ENCODE data around the gene SEMA3G.

The SEMA3G gene

DNA sequence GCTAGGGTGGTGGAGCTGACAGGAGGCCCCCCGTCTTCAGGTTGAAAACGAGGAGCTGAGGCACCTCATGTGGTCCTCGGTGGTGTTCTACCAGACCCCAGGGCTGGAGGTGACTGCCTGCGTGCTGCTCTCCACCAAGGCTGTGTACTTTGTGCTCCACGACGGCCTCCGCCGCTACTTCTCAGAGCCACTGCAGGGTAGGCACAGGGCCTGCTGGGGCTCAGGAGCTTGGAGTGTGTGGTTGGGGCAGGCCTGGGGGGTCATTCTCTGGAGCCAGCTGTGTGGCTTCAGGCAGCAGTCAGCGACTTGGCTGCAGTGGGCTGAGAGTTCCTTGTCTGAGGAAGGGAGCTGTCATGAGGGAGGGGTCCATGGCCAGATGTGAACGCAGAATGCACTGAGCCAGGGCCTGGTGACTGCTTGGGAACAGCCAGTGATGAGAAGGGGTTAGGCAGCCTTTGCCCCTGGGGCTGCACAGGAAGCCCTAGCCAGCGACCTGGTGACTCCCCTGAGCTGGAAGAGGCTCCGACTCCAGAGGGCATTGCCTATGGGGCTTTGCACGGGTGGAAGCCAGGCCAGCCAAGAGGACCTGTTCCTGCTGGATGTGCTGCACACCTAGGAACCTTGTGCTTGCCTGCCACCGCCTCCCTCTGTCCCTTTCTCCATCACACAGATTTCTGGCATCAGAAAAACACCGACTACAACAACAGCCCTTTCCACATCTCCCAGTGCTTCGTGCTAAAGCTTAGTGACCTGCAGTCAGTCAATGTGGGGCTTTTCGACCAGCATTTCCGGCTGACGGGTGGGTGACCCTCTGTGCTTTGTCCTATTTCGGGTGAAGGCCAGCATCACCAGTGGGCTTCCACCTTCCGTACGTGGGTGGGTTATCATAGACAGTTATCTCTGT lies 45.4 kb upstream of the SEMA3G start:
- Histone ChIP-seq H3K4me1 (ENCODE audit: control extremely low read depth in 1 of 4, control insufficient read depth in 4 of 4, insufficient read depth in 4 of 4, low read length in 3 of 4) (peaks cover 0 to 62% (median 50%) of the 10 kb centered on the region in 4 experiments), H3K27me3 (replicated peaks in 2 of 5; ENCODE audit: control insufficient read depth in 4 of 5, insufficient read depth in 5 of 5, low read length in 4 of 5) (no peaks in the 10 kb centered on the region), H3K9me3 (ENCODE audit: control extremely low read depth in 1 of 5, control insufficient read depth in 4 of 5, insufficient read depth in 2 of 5, low read depth in 1 of 5, low read length in 4 of 5) (no peaks in the 10 kb centered on the region), H3K4me3 (ENCODE audit: control insufficient read depth in 1 of 7, extremely low read depth in 1 of 7, insufficient read depth in 4 of 7, low read depth in 2 of 7, low read length in 6 of 7) (no peak overlapping the region), H3K27ac (ENCODE audit: insufficient read depth in 1 of 2, low read depth in 1 of 2, low read length in 2 of 2, poor library complexity in 1 of 2, severe bottlenecking in 2 of 2) (no peak overlapping the region), H3K36me3 (ENCODE audit: control insufficient read depth in 4 of 4, insufficient read depth in 4 of 4, low read length in 3 of 4) (peaks cover 13 to 72% (median 45%) of the 10 kb centered on the region in 4 experiments)
- ChIA-PET POLR2A (interaction anchor here (0.6 to 1.7 kb wide), 3 partner anchors 9 to 218 kb away, joined by 4 to 7 read pairs (median 5); no protein-coding TSS in a partner anchor), CTCF (interaction anchor here (0.7 to 6.1 kb wide), 9 partner anchors 7 to 78 kb away, joined by 3 to 65 read pairs (median 3); partner anchors contain the start of gene UQCC5)
- DNase-seq, result no peak
- WGBS (ENCODE audit: insufficient coverage), result 58% methylated on average over 10 of the region's 22 CpGs

DNA sequence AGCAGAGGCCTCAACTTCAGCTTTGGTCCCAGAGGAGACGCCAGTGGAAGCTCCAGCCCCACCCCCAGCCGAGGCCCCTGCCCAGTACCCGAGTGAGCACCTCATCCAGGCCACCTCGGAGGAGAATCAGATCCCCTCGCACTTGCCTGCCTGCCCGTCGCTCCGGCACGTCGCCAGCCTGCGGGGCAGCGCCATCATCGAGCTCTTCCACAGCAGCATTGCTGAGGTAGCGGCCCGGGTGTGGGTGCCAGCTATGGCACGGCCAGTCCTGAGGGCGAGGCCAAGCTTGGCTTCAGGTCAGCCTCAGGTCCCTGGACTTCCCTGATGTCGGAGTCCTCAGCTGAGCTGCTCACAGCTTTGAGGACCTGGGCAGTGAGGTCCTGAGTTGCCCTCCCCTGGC lies 44.5 kb upstream of the SEMA3G start:
- Histone ChIP-seq H3K27ac (ENCODE audit: insufficient read depth in 1 of 2, low read depth in 1 of 2, low read length in 2 of 2, poor library complexity in 1 of 2, severe bottlenecking in 2 of 2) (no peak overlapping the region), H3K9me3 (ENCODE audit: control extremely low read depth in 1 of 5, control insufficient read depth in 4 of 5, insufficient read depth in 2 of 5, low read depth in 1 of 5, low read length in 4 of 5) (no peaks in the 10 kb centered on the region), H3K27me3 (replicated peaks in 2 of 5; ENCODE audit: control insufficient read depth in 4 of 5, insufficient read depth in 5 of 5, low read length in 4 of 5) (no peaks in the 10 kb centered on the region), H3K4me1 (ENCODE audit: control extremely low read depth in 1 of 4, control insufficient read depth in 4 of 4, insufficient read depth in 4 of 4, low read length in 3 of 4) (peaks cover 0 to 60% (median 41%) of the 10 kb centered on the region in 4 experiments), H3K4me3 (ENCODE audit: control insufficient read depth in 1 of 7, extremely low read depth in 1 of 7, insufficient read depth in 4 of 7, low read depth in 2 of 7, low read length in 6 of 7) (no peak overlapping the region), H3K36me3 (ENCODE audit: control insufficient read depth in 4 of 4, insufficient read depth in 4 of 4, low read length in 3 of 4) (peaks cover 13 to 75% (median 51%) of the 10 kb centered on the region in 4 experiments)
- no peak for DNase-seq
- ChIA-PET POLR2A (interaction anchor here (1.7 kb wide), 1 partner anchor 43 kb away, joined by 7 read pairs; no protein-coding TSS in a partner anchor), CTCF (interaction anchor here (0.7 to 6.1 kb wide), 5 partner anchors 9 to 62 kb away, joined by 3 to 65 read pairs (median 3); no protein-coding TSS in a partner anchor)
- 97% methylated on average over 18 of the region's 18 CpGs for WGBS (ENCODE audit: insufficient coverage)

DNA sequence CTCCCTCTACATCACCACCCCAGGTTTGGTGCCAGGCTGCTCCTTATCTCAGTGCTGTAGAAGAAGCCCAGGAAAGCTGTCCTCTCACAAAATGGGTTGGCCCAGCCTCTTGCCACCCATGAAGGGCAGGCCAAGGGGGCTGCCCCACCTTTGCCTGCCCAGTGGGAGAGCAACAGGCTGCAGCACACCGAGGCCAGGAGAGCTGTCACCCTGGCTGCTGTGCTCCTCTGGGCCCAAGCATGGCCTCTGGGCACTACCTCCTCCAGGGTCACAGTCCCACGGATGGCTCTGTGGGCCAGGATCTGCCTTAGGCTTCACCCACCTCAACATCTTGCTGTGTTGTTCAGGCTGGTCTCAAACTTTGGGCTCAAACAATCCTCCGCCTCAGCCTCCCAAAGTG lies 43.8 kb upstream of the SEMA3G start:
- DNase-seq, result no peak
- H3K9me3 ChIP-seq (ENCODE audit: control extremely low read depth in 1 of 5, control insufficient read depth in 4 of 5, insufficient read depth in 2 of 5, low read depth in 1 of 5, low read length in 4 of 5), result no peaks in the 10 kb centered on the region
- H3K27ac ChIP-seq (ENCODE audit: insufficient read depth in 1 of 2, low read depth in 1 of 2, low read length in 2 of 2, poor library complexity in 1 of 2, severe bottlenecking in 2 of 2), result no peak overlapping the region
- no peaks in the 10 kb centered on the region for H3K27me3 ChIP-seq (replicated peaks in 2 of 5; ENCODE audit: control insufficient read depth in 4 of 5, insufficient read depth in 5 of 5, low read length in 4 of 5)
- CTCF ChIA-PET, result interaction anchor here (0.9 to 6.1 kb wide), 3 partner anchors 9 to 16 kb away, joined by 3 to 65 read pairs (median 5); no protein-coding TSS in a partner anchor
- H3K4me1 ChIP-seq (ENCODE audit: control extremely low read depth in 1 of 4, control insufficient read depth in 4 of 4, insufficient read depth in 4 of 4, low read length in 3 of 4), result peaks cover 0 to 53% (median 34%) of the 10 kb centered on the region in 4 experiments
- 98% methylated on average over 3 of the region's 3 CpGs for WGBS (ENCODE audit: insufficient coverage)
- peaks cover 13 to 77% (median 52%) of the 10 kb centered on the region in 4 experiments for H3K36me3 ChIP-seq (ENCODE audit: control insufficient read depth in 4 of 4, insufficient read depth in 4 of 4, low read length in 3 of 4)
- POLR2A ChIA-PET, result no interaction called here
- no peak overlapping the region for H3K4me3 ChIP-seq (ENCODE audit: control insufficient read depth in 1 of 7, extremely low read depth in 1 of 7, insufficient read depth in 4 of 7, low read depth in 2 of 7, low read length in 6 of 7)

- Histone ChIP-seq H3K9me3 (ENCODE audit: control extremely low read depth in 1 of 5, control insufficient read depth in 4 of 5, insufficient read depth in 2 of 5, low read depth in 1 of 5, low read length in 4 of 5) (no peaks in the 10 kb centered on the region), H3K4me3 (ENCODE audit: control insufficient read depth in 1 of 7, extremely low read depth in 1 of 7, insufficient read depth in 4 of 7, low read depth in 2 of 7, low read length in 6 of 7) (no peak overlapping the region), H3K4me1 (ENCODE audit: control extremely low read depth in 1 of 4, control insufficient read depth in 4 of 4, insufficient read depth in 4 of 4, low read length in 3 of 4) (peaks cover 0 to 46% (median 29%) of the 10 kb centered on the region in 4 experiments), H3K36me3 (ENCODE audit: control insufficient read depth in 4 of 4, insufficient read depth in 4 of 4, low read length in 3 of 4) (peaks cover 13 to 82% (median 52%) of the 10 kb centered on the region in 4 experiments), H3K27ac (ENCODE audit: insufficient read depth in 1 of 2, low read depth in 1 of 2, low read length in 2 of 2, poor library complexity in 1 of 2, severe bottlenecking in 2 of 2) (no peak overlapping the region), H3K27me3 (replicated peaks in 2 of 5; ENCODE audit: control insufficient read depth in 4 of 5, insufficient read depth in 5 of 5, low read length in 4 of 5) (no peaks in the 10 kb centered on the region)
- POLR2A ChIA-PET, result no interaction called here
- DNase-seq, result no peak
- 98% methylated on average over 53 of the region's 59 CpGs for WGBS (ENCODE audit: insufficient coverage)
- CTCF ChIA-PET, result interaction anchor here (1.4 to 6.1 kb wide), 2 partner anchors 11 to 16 kb away, joined by 5 to 65 read pairs; no protein-coding TSS in a partner anchor
Observed at GRCh38 chr3:52487788-52488691, 43.1 kb upstream of the SEMA3G start.

DNA sequence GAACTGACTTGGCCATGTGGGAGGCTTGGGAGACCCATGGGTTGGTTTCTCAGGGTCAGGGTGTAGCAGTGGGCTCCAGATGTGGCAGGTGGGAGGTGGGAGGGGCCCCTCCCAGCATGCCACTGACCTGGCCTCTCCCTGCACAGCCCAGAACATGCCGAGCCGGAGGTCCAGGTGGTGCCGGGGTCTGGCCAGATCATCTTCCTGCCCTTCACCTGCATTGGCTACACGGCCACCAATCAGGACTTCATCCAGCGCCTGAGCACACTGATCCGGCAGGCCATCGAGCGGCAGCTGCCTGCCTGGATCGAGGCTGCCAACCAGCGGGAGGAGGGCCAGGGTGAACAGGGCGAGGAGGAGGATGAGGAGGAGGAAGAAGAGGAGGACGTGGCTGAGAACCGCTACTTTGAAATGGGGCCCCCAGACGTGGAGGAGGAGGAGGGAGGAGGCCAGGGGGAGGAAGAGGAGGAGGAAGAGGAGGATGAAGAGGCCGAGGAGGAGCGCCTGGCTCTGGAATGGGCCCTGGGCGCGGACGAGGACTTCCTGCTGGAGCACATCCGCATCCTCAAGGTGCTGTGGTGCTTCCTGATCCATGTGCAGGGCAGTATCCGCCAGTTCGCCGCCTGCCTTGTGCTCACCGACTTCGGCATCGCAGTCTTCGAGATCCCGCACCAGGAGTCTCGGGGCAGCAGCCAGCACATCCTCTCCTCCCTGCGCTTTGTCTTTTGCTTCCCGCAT lies 42.3 kb upstream of the SEMA3G start:
- Histone ChIP-seq H3K36me3 (ENCODE audit: control insufficient read depth in 4 of 4, insufficient read depth in 4 of 4, low read length in 3 of 4) (peaks cover 10 to 83% (median 53%) of the 10 kb centered on the region in 4 experiments), H3K4me3 (ENCODE audit: control insufficient read depth in 1 of 7, extremely low read depth in 1 of 7, insufficient read depth in 4 of 7, low read depth in 2 of 7, low read length in 6 of 7) (no peak overlapping the region), H3K9me3 (ENCODE audit: control extremely low read depth in 1 of 5, control insufficient read depth in 4 of 5, insufficient read depth in 2 of 5, low read depth in 1 of 5, low read length in 4 of 5) (no peaks in the 10 kb centered on the region), H3K4me1 (ENCODE audit: control extremely low read depth in 1 of 4, control insufficient read depth in 4 of 4, insufficient read depth in 4 of 4, low read length in 3 of 4) (peaks cover 0 to 38% (median 28%) of the 10 kb centered on the region in 4 experiments), H3K27ac (ENCODE audit: insufficient read depth in 1 of 2, low read depth in 1 of 2, low read length in 2 of 2, poor library complexity in 1 of 2, severe bottlenecking in 2 of 2) (no peak overlapping the region), H3K27me3 (replicated peaks in 2 of 5; ENCODE audit: control insufficient read depth in 4 of 5, insufficient read depth in 5 of 5, low read length in 4 of 5) (no peaks in the 10 kb centered on the region)
- 95% methylated on average over 29 of the region's 31 CpGs for WGBS (ENCODE audit: insufficient coverage)
- no peak for DNase-seq
- ChIA-PET POLR2A (no interaction called here), CTCF (interaction anchor here (1.0 to 6.1 kb wide), 4 partner anchors 15 to 62 kb away, joined by 3 to 65 read pairs (median 3); no protein-coding TSS in a partner anchor)

GRCh38 chr3:52484680-52485461 lies 40.0 kb upstream of the SEMA3G start:
- Histone ChIP-seq H3K27ac (ENCODE audit: insufficient read depth in 1 of 2, low read depth in 1 of 2, low read length in 2 of 2, poor library complexity in 1 of 2, severe bottlenecking in 2 of 2) (no peak overlapping the region), H3K36me3 (ENCODE audit: control insufficient read depth in 4 of 4, insufficient read depth in 4 of 4, low read length in 3 of 4) (peaks cover 10 to 92% (median 60%) of the 10 kb centered on the region in 4 experiments), H3K9me3 (ENCODE audit: control extremely low read depth in 1 of 5, control insufficient read depth in 4 of 5, insufficient read depth in 2 of 5, low read depth in 1 of 5, low read length in 4 of 5) (no peaks in the 10 kb centered on the region), H3K4me1 (ENCODE audit: control extremely low read depth in 1 of 4, control insufficient read depth in 4 of 4, insufficient read depth in 4 of 4, low read length in 3 of 4) (peaks cover 0 to 15% (median 5%) of the 10 kb centered on the region in 4 experiments), H3K4me3 (ENCODE audit: control insufficient read depth in 1 of 7, extremely low read depth in 1 of 7, insufficient read depth in 4 of 7, low read depth in 2 of 7, low read length in 6 of 7) (no peak overlapping the region), H3K27me3 (replicated peaks in 2 of 5; ENCODE audit: control insufficient read depth in 4 of 5, insufficient read depth in 5 of 5, low read length in 4 of 5) (no peaks in the 10 kb centered on the region)
- POLR2A ChIA-PET, result no interaction called here
- 91% methylated on average over 7 of the region's 10 CpGs for WGBS (ENCODE audit: insufficient coverage)
- no peak for DNase-seq
- CTCF ChIA-PET, result no interaction called here
